MCF 10A (cell line): ENCODE measurements around the gene CEP43. TPM values are rescaled to one million over a fixed set of nuclear protein-coding genes. Genes with fewer than 3 reads are reported as not detected.

ENCODE experiments used
- BruUV-seq: library from RNA; stranded (reverse); fragments of 400-500 nt; replicated peaks from 2 replicates; lab custom pipeline; 2021; lab: Mats Ljungman, UMichigan
- CTCF ChIA-PET: fragments of 300-600 bp; sonication (Branson Sonifier 250); formaldehyde crosslinking; extraction: SDS; loops from one replicate; lab custom pipeline; 2021; ENCODE audit warnings: antibody characterized with exemption, inconsistent platforms; lab: Yijun Ruan, JAX
- POLR2A ChIA-PET: fragments of 300-600, 350-650 bp; sonication (Branson Sonifier 250); formaldehyde crosslinking; extraction: SDS; loops from one replicate; lab custom pipeline; 2020; ENCODE audit warnings: antibody characterized with exemption, inconsistent platforms; lab: Yijun Ruan, JAX
- DNase-seq: peaks from one replicate; pipeline ENCODE4 v3.0.0-alpha.2; 2018; ENCODE audit not compliant: unreplicated experiment
- H3K27ac Mint-ChIP-seq: one replicate; pipeline ENCODE4 v1.8.0; 2022; ENCODE audit warnings: mild to moderate bottlenecking, low read depth, mixed read lengths; ENCODE audit not compliant: unreplicated experiment
- H3K27me3 Mint-ChIP-seq: one replicate; pipeline ENCODE4 v1.8.0; 2022; ENCODE audit warnings: mixed read lengths; ENCODE audit not compliant: insufficient read depth, unreplicated experiment
- H3K36me3 Mint-ChIP-seq: one replicate; pipeline ENCODE4 v1.8.0; 2022; ENCODE audit warnings: mild to moderate bottlenecking, moderate library complexity, mixed read lengths; ENCODE audit not compliant: insufficient read depth, unreplicated experiment
- H3K4me1 Mint-ChIP-seq: one replicate; pipeline ENCODE4 v1.8.0; 2022; ENCODE audit warnings: mixed read lengths; ENCODE audit not compliant: insufficient read depth, unreplicated experiment
- H3K4me3 Mint-ChIP-seq: one replicate; pipeline ENCODE4 v1.8.0; 2022; ENCODE audit warnings: mild to moderate bottlenecking, moderate library complexity, mixed read lengths; ENCODE audit not compliant: unreplicated experiment
- H3K9me3 Mint-ChIP-seq: one replicate; pipeline ENCODE4 v1.8.0; 2022; ENCODE audit warnings: mixed read lengths; ENCODE audit not compliant: unreplicated experiment
- CTCF ChIP-seq: fragments of 200-600 bp; IDR thresholded peaks from one replicate; pipeline ENCODE4 v1.8.0; 2022; ENCODE audit warnings: antibody characterized with exemption, mild to moderate bottlenecking; ENCODE audit not compliant: unreplicated experiment
- intact Hi-C: fragments of 100-400 bp; cut with micrococcal nuclease; formaldehyde crosslinking; loops from 2 replicates; pipeline ENCODE4 v1.14.1; 2022
- total RNA-seq: library from RNA; stranded (reverse); gene quantifications from 2 replicates; pipeline ENCODE4 v1.2.3, GENCODE V29; 2022

Gene CEP43
- total RNA-seq, 1 experiment from 2014 or later = 23.8 TPM

GRCh38 chr6:166999884-167000253 is 672 bp downstream of the CEP43 start:
- no peaks in the 10 kb centered on the region for H3K27me3 Mint-ChIP-seq
- POLR2A ChIA-PET = interaction anchor here (0.5 to 2.5 kb wide), 8 partner anchors 9 to 372 kb away, joined by 3 to 10 read pairs (median 4); partner anchors contain the start of genes RNASET2 and RPS6KA2
- CTCF ChIA-PET = interaction anchor here (0.5 to 1.1 kb wide), 5 partner anchors 10 to 88 kb away, joined by 3 to 5 read pairs (median 4); no protein-coding TSS in a partner anchor
- intact Hi-C loops = no loop called here
- H3K4me3 Mint-ChIP-seq = peak overlapping the region; percentile 77
- no peaks in the 10 kb centered on the region for H3K36me3 Mint-ChIP-seq
- BruUV-seq = no TSS peak
- no peak for DNase-seq
- peaks cover 30% of the 10 kb centered on the region for H3K4me1 Mint-ChIP-seq
- H3K9me3 Mint-ChIP-seq = no peaks in the 10 kb centered on the region
- no peak for TF ChIP-seq CTCF
- peak overlapping the region; percentile 77 for H3K27ac Mint-ChIP-seq

GRCh38 chr6:167000759-167001158 is 1.6 kb downstream of the CEP43 start:
- POLR2A ChIA-PET = interaction anchor here (1.1 to 2.5 kb wide), 2 partner anchors 373 to 374 kb away, joined by 4 to 10 read pairs; partner anchors contain the start of gene RPS6KA2
- Mint-ChIP-seq H3K9me3 (no peaks in the 10 kb centered on the region), H3K4me3 (peak overlapping the region; percentile 77), H3K27ac (peak overlapping the region; percentile 77), H3K27me3 (no peaks in the 10 kb centered on the region), H3K4me1 (peaks cover 30% of the 10 kb centered on the region), H3K36me3 (peaks cover 7% of the 10 kb centered on the region)
- TF ChIP-seq CTCF = no peak
- intact Hi-C loops = no loop called here
- no peak for DNase-seq
- BruUV-seq = no TSS peak
- CTCF ChIA-PET = interaction anchor here (0.6 kb wide), 1 partner anchor 87 kb away, joined by 5 read pairs; no protein-coding TSS in a partner anchor

- no peak for TF ChIP-seq CTCF
- H3K4me3 Mint-ChIP-seq = no peak overlapping the region
- H3K27me3 Mint-ChIP-seq = no peaks in the 10 kb centered on the region
- peaks cover 15% of the 10 kb centered on the region for H3K4me1 Mint-ChIP-seq
- BruUV-seq = no TSS peak
- no peaks in the 10 kb centered on the region for H3K9me3 Mint-ChIP-seq
- POLR2A ChIA-PET = no interaction called here
- CTCF ChIA-PET = interaction anchor here (0.7 to 1.0 kb wide), 4 partner anchors 16 to 243 kb away, joined by 3 read pairs; no protein-coding TSS in a partner anchor
- intact Hi-C loops = no loop called here
- DNase-seq = peak; percentile 21
- H3K36me3 Mint-ChIP-seq = peaks cover 30% of the 10 kb centered on the region
- H3K27ac Mint-ChIP-seq = peak overlapping the region; percentile 63
Observed at GRCh38 chr6:167005350-167006159, 6.4 kb downstream of the CEP43 start.

GRCh38 chr6:167007985-167008384 is 8.8 kb downstream of the CEP43 start:
- intact Hi-C loops = no loop called here
- H3K4me3 Mint-ChIP-seq = no peak overlapping the region
- BruUV-seq = no TSS peak
- no peaks in the 10 kb centered on the region for H3K9me3 Mint-ChIP-seq
- DNase-seq = no peak
- H3K36me3 Mint-ChIP-seq = peaks cover 49% of the 10 kb centered on the region
- CTCF ChIA-PET = no interaction called here
- POLR2A ChIA-PET = no interaction called here
- no peaks in the 10 kb centered on the region for H3K27me3 Mint-ChIP-seq
- peak overlapping the region; percentile 47 for H3K27ac Mint-ChIP-seq
- no peak for TF ChIP-seq CTCF
- no peaks in the 10 kb centered on the region for H3K4me1 Mint-ChIP-seq
